HG03460 (cell line): ENCODE data around the gene CTH.
"Not testable (repeated sequence)": the region's sequence is repeated elsewhere in the genome, so short reads cannot be mapped to it uniquely, and the experiment has no call there.

Source experiments
- ATAC-seq: cut with Tn5 transposase; IDR thresholded peaks from one replicate; pipeline ENCODE4 v1.9.1; 2021; ENCODE audit not compliant: unreplicated experiment

Gene CTH

DNA sequence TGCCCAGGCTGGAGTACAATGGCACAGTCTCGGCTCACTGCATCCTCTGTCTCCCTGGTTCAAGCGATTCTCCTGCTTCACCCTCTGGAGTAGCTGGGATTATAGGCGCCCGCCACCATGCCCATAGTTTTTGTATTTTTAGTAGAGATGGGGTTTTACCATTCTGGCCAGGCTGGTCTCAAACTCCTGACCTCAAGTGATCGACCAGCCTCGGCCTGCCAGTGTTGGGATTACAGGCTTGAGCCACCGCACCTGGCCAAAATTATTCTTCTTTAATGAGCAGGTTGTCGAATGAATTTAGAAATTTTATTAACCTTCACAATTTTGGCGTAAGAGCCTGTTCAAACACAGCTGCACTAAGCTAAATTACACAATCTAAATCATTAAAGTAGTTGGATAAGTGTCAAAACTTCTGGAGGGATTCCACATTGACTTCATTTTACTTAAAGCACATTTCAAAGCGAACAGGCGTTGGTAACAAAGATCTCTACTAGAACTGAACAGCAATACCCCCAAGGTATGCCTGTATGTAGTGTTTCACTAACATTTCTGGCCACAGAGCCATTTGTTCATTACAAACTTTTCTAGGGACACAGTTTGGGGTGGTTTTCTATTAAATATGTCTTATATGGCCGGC lies 5.2 kb upstream of the CTH start:
- ATAC-seq, result no peak

- no peak for ATAC-seq
Observed at GRCh38 chr1:70409136-70409535, 1.9 kb upstream of the CTH start.

- peak; percentile 1 for ATAC-seq
Observed at GRCh38 chr1:70411360-70411844, 334 bp downstream of the CTH start.

DNA sequence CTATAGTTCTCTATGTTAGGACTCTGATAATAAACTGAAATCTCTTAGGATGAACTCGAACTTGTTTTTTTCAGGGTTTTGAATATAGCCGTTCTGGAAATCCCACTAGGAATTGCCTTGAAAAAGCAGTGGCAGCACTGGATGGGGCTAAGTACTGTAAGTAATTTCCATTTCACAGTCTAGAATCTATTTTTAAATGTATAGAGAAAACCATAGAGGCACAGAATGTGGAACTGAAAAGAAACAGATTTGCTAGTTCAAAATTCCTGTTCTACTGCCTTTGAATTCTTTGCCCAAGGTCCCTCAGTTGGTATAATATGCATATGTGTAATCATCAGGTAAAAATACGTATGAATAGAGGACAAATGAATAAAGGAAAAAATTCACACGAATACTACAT lies 4.8 kb downstream of the CTH start:
- no peak for ATAC-seq

DNA sequence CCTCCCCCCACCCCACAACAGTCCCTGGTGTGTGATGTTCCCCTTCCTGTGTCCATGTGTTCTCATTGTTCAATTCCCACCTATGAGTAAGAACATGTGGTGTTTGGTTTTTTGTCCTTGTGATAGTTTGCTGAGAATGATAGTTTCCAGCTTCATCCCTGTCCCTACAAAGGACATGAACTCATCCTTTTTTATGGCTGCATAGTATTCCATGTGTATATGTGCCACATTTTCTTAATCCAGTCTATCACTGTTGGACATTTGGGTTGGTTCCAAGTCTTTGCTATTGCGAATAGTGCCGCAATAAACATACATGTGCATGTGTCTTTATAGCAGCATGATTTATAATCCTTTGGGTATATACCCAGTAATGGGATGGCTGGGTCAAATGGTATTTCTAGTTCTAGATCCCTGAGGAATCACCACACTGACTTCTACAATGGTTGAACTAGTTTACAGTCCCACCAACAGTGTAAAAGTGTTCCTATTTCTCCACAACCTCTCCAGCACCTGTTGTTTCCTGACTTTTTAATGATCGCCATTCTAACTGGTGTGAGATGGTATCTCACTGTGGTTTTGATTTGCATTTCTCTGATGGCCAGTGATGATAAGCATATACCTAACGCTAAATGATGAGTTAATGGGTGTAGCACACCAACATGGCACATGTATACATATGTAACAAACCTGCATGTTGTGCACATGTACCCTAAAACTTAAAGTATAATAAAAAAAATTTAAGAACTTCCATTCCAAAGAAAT lies 8.1 kb downstream of the CTH start:
- not testable (repeated sequence) for ATAC-seq

DNA sequence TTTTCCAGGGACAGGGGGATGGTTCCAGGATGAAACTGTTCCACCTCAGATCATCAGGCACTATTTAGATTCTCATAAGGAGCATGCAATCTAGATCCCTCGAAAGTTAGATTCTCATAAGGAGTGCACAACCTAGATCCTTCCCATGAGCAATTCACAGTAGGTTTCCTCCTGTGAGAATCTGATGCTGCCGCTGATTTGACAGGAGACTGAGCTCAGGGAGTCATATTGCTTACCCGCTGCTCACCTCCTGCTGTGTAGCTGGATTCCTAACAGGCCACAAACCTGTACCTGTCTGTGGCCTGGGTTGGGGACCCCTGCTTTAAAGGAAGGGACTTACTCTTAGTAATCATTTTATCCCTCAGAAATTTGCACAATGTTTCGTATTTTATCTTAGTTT lies 9.3 kb downstream of the CTH start:
- no peak for ATAC-seq

- no peak for ATAC-seq
Observed at GRCh38 chr1:70426154-70427131, 15.4 kb downstream of the CTH start.

DNA sequence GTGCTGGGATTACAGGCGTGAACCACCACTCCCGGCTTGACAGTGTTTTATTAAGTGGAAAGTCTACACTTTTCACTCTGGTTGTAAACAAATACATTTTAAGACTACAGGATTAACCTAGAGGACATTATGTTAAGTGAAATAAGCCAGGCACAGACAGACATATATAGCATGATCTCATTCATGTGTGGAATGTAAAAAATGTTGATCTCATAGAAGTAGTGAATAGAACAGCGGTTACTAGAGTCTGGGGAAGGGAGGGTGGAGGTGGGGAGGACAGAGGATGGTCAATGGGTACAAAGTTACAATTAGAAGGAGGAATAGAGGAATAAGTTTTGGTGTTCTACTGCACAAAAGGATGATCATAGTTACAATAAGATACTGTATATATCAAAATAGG lies 16.9 kb downstream of the CTH start:
- ATAC-seq, result no peak

GRCh38 chr1:70429219-70429618 lies 18.2 kb downstream of the CTH start:
- ATAC-seq, result no peak

DNA sequence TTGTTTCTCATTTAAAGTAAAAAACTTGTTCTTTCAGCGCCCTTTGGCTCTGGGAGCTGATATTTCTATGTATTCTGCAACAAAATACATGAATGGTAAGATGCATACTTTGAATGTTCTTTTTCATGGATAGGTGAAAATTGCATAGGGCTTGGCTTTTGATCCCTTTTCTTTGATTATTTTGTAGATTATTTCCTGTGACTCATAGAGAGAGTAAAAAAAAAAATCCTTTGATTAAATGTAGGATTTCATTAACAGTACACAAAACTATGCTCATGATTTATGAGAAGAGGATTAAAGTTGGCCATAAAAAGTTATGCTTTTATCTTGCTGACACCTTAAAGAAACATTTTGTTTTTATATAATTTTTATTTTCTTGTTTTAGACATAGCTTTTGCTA lies 18.7 kb downstream of the CTH start:
- ATAC-seq, result no peak

- no peak for ATAC-seq
Observed at GRCh38 chr1:70431317-70431716, 20.2 kb downstream of the CTH start.

DNA sequence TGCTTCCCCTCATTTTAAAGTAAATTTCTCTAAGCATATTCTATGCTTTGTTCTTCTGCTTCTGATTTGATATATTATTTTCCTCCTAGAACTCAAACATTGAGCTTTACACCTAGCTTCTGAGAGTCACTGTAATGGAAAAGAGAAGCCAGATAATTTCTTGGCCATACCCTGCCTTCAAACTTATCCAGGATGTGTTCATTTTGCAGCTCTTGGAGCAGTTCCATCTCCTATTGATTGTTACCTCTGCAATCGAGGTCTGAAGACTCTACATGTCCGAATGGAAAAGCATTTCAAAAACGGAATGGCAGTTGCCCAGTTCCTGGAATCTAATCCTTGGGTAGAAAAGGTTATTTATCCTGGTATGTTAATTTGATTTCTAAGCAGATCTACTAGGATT lies 20.8 kb downstream of the CTH start:
- ATAC-seq, result no peak

- ATAC-seq, result no peak
Observed at GRCh38 chr1:70434253-70434859, 23.3 kb downstream of the CTH start.

GRCh38 chr1:70436622-70437251 lies 25.7 kb downstream of the CTH start:
- ATAC-seq, result no peak

DNA sequence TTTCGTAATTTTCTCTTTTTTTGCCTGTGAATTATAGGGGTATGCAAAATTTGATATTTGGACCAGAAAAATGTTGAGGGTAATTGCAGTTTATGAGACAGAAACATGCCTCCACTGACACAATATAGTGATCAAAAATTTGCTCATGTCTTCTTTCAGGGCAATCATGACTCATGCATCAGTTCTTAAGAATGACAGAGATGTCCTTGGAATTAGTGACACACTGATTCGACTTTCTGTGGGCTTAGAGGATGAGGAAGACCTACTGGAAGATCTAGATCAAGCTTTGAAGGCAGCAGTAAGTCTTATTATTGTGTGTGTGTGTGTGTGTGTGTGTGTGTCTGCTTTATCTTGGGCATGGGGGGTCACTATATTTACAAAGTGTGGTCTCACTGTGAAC lies 27.5 kb downstream of the CTH start:
- ATAC-seq, result no peak

GRCh38 chr1:70440642-70441391 lies 29.7 kb downstream of the CTH start:
- ATAC-seq, result no peak

- no peak for ATAC-seq
Observed at GRCh38 chr1:70441392-70442035, 30.4 kb downstream of the CTH start.

DNA sequence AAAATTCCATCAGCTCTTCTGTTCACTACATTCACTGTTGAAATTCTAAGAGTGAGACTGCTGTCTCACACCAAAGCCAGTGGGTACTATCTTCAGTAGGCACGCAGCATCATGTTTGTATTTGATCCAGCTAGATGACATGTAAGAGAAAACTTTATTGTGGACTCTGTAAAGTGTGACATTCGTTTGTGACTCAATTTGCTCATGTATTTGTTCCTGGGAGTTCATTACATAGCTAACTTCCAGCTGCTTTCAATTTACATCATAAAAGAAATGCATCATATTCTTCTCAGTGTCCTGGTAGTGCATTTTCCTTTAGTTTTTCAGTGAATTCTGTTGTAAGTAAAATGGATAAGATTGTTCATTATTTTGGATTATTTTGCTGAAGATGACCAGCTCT lies 31.4 kb downstream of the CTH start:
- no peak for ATAC-seq

- no peak for ATAC-seq
Observed at GRCh38 chr1:70443739-70444138, 32.7 kb downstream of the CTH start.
